Measurements from ENCODE around the gene MTMR2. TPM values are rescaled to one million over a fixed set of nuclear protein-coding genes. Genes with fewer than 3 reads are reported as not detected.

The MTMR2 gene
- total and polyA plus RNA-seq, 2 of the 13 experiments (the other 11 are each of a cell fraction or from before 2014, with no cell fraction given) = 12.7 to 22.3 TPM

GRCh38 chr11:95789506-95790122, 134.3 kb downstream of the MTMR2 start, which contains the start of gene FAM76B (continued):
- peak; percentile 54 for TF ChIP-seq XRCC5 (optimal IDR thresholded peaks at IDR 0.05; ENCODE audit: low read length)
- no peak for TF ChIP-seq ZNF597 (CRISPR knock-in tag; IDR thresholded peaks at IDR 0.05)
- TF ChIP-seq ZBTB34 (CRISPR knock-in tag; IDR thresholded peaks at IDR 0.05) = no peak
- TF ChIP-seq ZXDC (CRISPR knock-in tag; IDR thresholded peaks at IDR 0.05) = no peak
- peak; percentile 91 for TF ChIP-seq YEATS2 (CRISPR knock-in tag; IDR thresholded peaks at IDR 0.05; ENCODE audit: borderline replicate concordance)
- TF ChIP-seq CENPBD1 (CRISPR knock-in tag; IDR thresholded peaks at IDR 0.05; ENCODE audit: borderline replicate concordance, low read depth) = no peak
- no peak for TF ChIP-seq RNF219 (CRISPR knock-in tag; IDR thresholded peaks at IDR 0.05)
- TF ChIP-seq ZNF230 (CRISPR knock-in tag; IDR thresholded peaks at IDR 0.05) = no peak; the same call in 1 of the 2 replicates
- peak; percentile 97 for TF ChIP-seq ZNF891 (CRISPR knock-in tag; IDR thresholded peaks at IDR 0.05)
- TF ChIP-seq ZNF75D (CRISPR knock-in tag; IDR thresholded peaks at IDR 0.05; ENCODE audit: borderline replicate concordance) = no peak
- peak; percentile 96 for TF ChIP-seq ZNF580 (CRISPR knock-in tag; IDR thresholded peaks at IDR 0.05; ENCODE audit: borderline replicate concordance, low read depth)
- TF ChIP-seq MYNN (CRISPR knock-in tag; IDR thresholded peaks at IDR 0.05; ENCODE audit: low read depth) = no peak; the same call in 1 of the 2 replicates
- peak; percentile 95 for TF ChIP-seq KAT8 (CRISPR knock-in tag; IDR thresholded peaks at IDR 0.05)
- TF ChIP-seq SRSF1 (optimal IDR thresholded peaks at IDR 0.05; ENCODE audit: low read depth, low read length) = no peak
- no peak for TF ChIP-seq ZNF3 (CRISPR knock-in tag; IDR thresholded peaks at IDR 0.05)
- no peak for TF ChIP-seq SNAI1 (CRISPR knock-in tag; IDR thresholded peaks at IDR 0.05; ENCODE audit: borderline replicate concordance)
- no peak for TF ChIP-seq USF2 (IDR thresholded peaks at IDR 0.05; ENCODE audit: low read depth, low read length)
- TF ChIP-seq USF2 (CRISPR knock-in tag; IDR thresholded peaks at IDR 0.05; ENCODE audit: borderline replicate concordance) = no peak; the same call in 1 of the 2 replicates

All from HepG2 (cell line).